Activated naive CD8-positive, alpha-beta T cell (primary cell): Measurements from ENCODE around the gene OSBP2.
A peak's percentile ranks its signal among the peaks of the same experiment; 100 is the strongest.

Experiments used
- H3K27ac Mint-ChIP-seq: one replicate; pipeline ENCODE4 v1.8.0; 2021; ENCODE audit warnings: mixed read lengths
- H3K27me3 Mint-ChIP-seq: one replicate; pipeline ENCODE4 v1.8.0; 2021; ENCODE audit warnings: mixed read lengths
- H3K36me3 Mint-ChIP-seq: one replicate; pipeline ENCODE4 v1.8.0; 2021; ENCODE audit warnings: mixed read lengths
- H3K4me1 Mint-ChIP-seq: one replicate; pipeline ENCODE4 v1.8.0; 2021; ENCODE audit warnings: low read depth, mixed read lengths
- H3K4me3 Mint-ChIP-seq: one replicate; pipeline ENCODE4 v1.8.0; 2021; ENCODE audit warnings: mild to moderate bottlenecking, mixed read lengths
- H3K9me3 Mint-ChIP-seq: one replicate; pipeline ENCODE4 v1.8.0; 2021; ENCODE audit warnings: low read depth, mixed read lengths

Gene OSBP2

GRCh38 chr22:30891781-30892180 lies 197.1 kb downstream of the OSBP2 start:
- Mint-ChIP-seq H3K4me3 (no peak overlapping the region), H3K9me3 (no peaks in the 10 kb centered on the region), H3K27me3 (no peaks in the 10 kb centered on the region), H3K36me3 (peaks cover 2% of the 10 kb centered on the region), H3K4me1 (peaks cover 31% of the 10 kb centered on the region), H3K27ac (peak overlapping the region; percentile 66)

- no peaks in the 10 kb centered on the region for H3K9me3 Mint-ChIP-seq
- no peaks in the 10 kb centered on the region for H3K27me3 Mint-ChIP-seq
- H3K27ac Mint-ChIP-seq = no peak overlapping the region
Measured at GRCh38 chr22:30892286-30892685, 197.6 kb downstream of the OSBP2 start.

GRCh38 chr22:30892731-30893221 lies 198.1 kb downstream of the OSBP2 start:
- no peak overlapping the region for H3K27ac Mint-ChIP-seq
- H3K27me3 Mint-ChIP-seq = no peaks in the 10 kb centered on the region
- no peak overlapping the region for H3K4me3 Mint-ChIP-seq
- H3K4me1 Mint-ChIP-seq = peaks cover 31% of the 10 kb centered on the region
- no peaks in the 10 kb centered on the region for H3K9me3 Mint-ChIP-seq
- peaks cover 5% of the 10 kb centered on the region for H3K36me3 Mint-ChIP-seq

More at GRCh38 chr22:30892286-30892685, 197.6 kb downstream of the OSBP2 start:
- Mint-ChIP-seq H3K4me3 (no peak overlapping the region), H3K4me1 (peaks cover 31% of the 10 kb centered on the region), H3K36me3 (peaks cover 4% of the 10 kb centered on the region)

- H3K27me3 Mint-ChIP-seq = no peaks in the 10 kb centered on the region
- peak overlapping the region; percentile 78 for H3K27ac Mint-ChIP-seq
Measured at GRCh38 chr22:30893434-30894370, 199.0 kb downstream of the OSBP2 start.

GRCh38 chr22:30894371-30894740 lies 199.7 kb downstream of the OSBP2 start:
- Mint-ChIP-seq H3K27ac (peak overlapping the region; percentile 78), H3K27me3 (no peaks in the 10 kb centered on the region), H3K4me1 (peaks cover 31% of the 10 kb centered on the region), H3K9me3 (no peaks in the 10 kb centered on the region), H3K36me3 (peaks cover 8% of the 10 kb centered on the region), H3K4me3 (peak overlapping the region; percentile 67)

More at GRCh38 chr22:30893434-30894370, 199.0 kb downstream of the OSBP2 start:
- peaks cover 8% of the 10 kb centered on the region for H3K36me3 Mint-ChIP-seq
- no peaks in the 10 kb centered on the region for H3K9me3 Mint-ChIP-seq
- peak overlapping the region; percentile 67 for H3K4me3 Mint-ChIP-seq
- peaks cover 31% of the 10 kb centered on the region for H3K4me1 Mint-ChIP-seq

- H3K27me3 Mint-ChIP-seq = no peaks in the 10 kb centered on the region
- H3K36me3 Mint-ChIP-seq = peaks cover 22% of the 10 kb centered on the region
- no peak overlapping the region for H3K4me3 Mint-ChIP-seq
- H3K4me1 Mint-ChIP-seq = peaks cover 5% of the 10 kb centered on the region
- H3K9me3 Mint-ChIP-seq = no peaks in the 10 kb centered on the region
- no peak overlapping the region for H3K27ac Mint-ChIP-seq
Measured at GRCh38 chr22:30902496-30903357, 208.1 kb downstream of the OSBP2 start.

- Mint-ChIP-seq H3K4me3 (no peak overlapping the region), H3K9me3 (no peaks in the 10 kb centered on the region), H3K4me1 (peaks cover 5% of the 10 kb centered on the region), H3K36me3 (peaks cover 19% of the 10 kb centered on the region), H3K27ac (no peak overlapping the region), H3K27me3 (no peaks in the 10 kb centered on the region)
Measured at GRCh38 chr22:30903876-30904460, 209.3 kb downstream of the OSBP2 start.

- no peak overlapping the region for H3K27ac Mint-ChIP-seq
- no peak overlapping the region for H3K4me3 Mint-ChIP-seq
- no peaks in the 10 kb centered on the region for H3K9me3 Mint-ChIP-seq
- H3K27me3 Mint-ChIP-seq = no peaks in the 10 kb centered on the region
- H3K4me1 Mint-ChIP-seq = peaks cover 5% of the 10 kb centered on the region
- H3K36me3 Mint-ChIP-seq = peaks cover 25% of the 10 kb centered on the region
Measured at GRCh38 chr22:30905696-30906341, 211.1 kb downstream of the OSBP2 start.

- Mint-ChIP-seq H3K27ac (no peak overlapping the region), H3K4me3 (no peak overlapping the region), H3K9me3 (no peaks in the 10 kb centered on the region), H3K36me3 (peaks cover 27% of the 10 kb centered on the region), H3K4me1 (peaks cover 5% of the 10 kb centered on the region), H3K27me3 (no peaks in the 10 kb centered on the region)
Measured at GRCh38 chr22:30906411-30906810, 211.7 kb downstream of the OSBP2 start.

- peaks cover 25% of the 10 kb centered on the region for H3K36me3 Mint-ChIP-seq
- no peak overlapping the region for H3K27ac Mint-ChIP-seq
- H3K4me3 Mint-ChIP-seq = no peak overlapping the region
- peaks cover 5% of the 10 kb centered on the region for H3K4me1 Mint-ChIP-seq
- H3K9me3 Mint-ChIP-seq = no peaks in the 10 kb centered on the region
- no peaks in the 10 kb centered on the region for H3K27me3 Mint-ChIP-seq
Measured at GRCh38 chr22:30906946-30907345, 212.3 kb downstream of the OSBP2 start.

- Mint-ChIP-seq H3K9me3 (no peaks in the 10 kb centered on the region), H3K4me1 (peaks cover 2% of the 10 kb centered on the region), H3K36me3 (peaks cover 16% of the 10 kb centered on the region), H3K27ac (no peak overlapping the region), H3K27me3 (no peaks in the 10 kb centered on the region), H3K4me3 (no peak overlapping the region)
Measured at GRCh38 chr22:30908051-30908461, 213.4 kb downstream of the OSBP2 start.

GRCh38 chr22:30909306-30909705 lies 214.6 kb downstream of the OSBP2 start:
- H3K36me3 Mint-ChIP-seq = peaks cover 13% of the 10 kb centered on the region
- no peak overlapping the region for H3K27ac Mint-ChIP-seq
- peaks cover 3% of the 10 kb centered on the region for H3K4me1 Mint-ChIP-seq
- H3K9me3 Mint-ChIP-seq = no peaks in the 10 kb centered on the region
- no peak overlapping the region for H3K4me3 Mint-ChIP-seq
- no peaks in the 10 kb centered on the region for H3K27me3 Mint-ChIP-seq

- Mint-ChIP-seq H3K27ac (peak overlapping the region; percentile 1), H3K4me1 (peaks cover 3% of the 10 kb centered on the region), H3K9me3 (no peaks in the 10 kb centered on the region), H3K4me3 (no peak overlapping the region), H3K27me3 (no peaks in the 10 kb centered on the region), H3K36me3 (peaks cover 15% of the 10 kb centered on the region)
Measured at GRCh38 chr22:30910358-30910757, 215.7 kb downstream of the OSBP2 start.

GRCh38 chr22:30918761-30919160 lies 224.1 kb downstream of the OSBP2 start:
- Mint-ChIP-seq H3K4me3 (no peak overlapping the region), H3K9me3 (no peaks in the 10 kb centered on the region), H3K27ac (no peak overlapping the region), H3K36me3 (peaks cover 11% of the 10 kb centered on the region), H3K4me1 (peaks cover 46% of the 10 kb centered on the region), H3K27me3 (no peaks in the 10 kb centered on the region)
